ENCODE results near the gene CAP2. TPM values are rescaled to one million over a fixed set of nuclear protein-coding genes. Genes with fewer than 3 reads are reported as not detected.

Gene CAP2
- total RNA-seq, 1 donor = 49.7 TPM

GRCh38 chr6:17355404-17355774 is 38.0 kb upstream of the CAP2 start:
- no peak for TF ChIP-seq CTCF (IDR thresholded peaks at IDR 0.05; ENCODE audit: insufficient read depth, low read depth, low read length)
- no peak overlapping the region for H3K4me3 ChIP-seq (ENCODE audit: low read depth, low read length)
- DNase-seq (ENCODE audit: low read depth) = no peak

GRCh38 chr6:17358515-17358914 is 34.9 kb upstream of the CAP2 start:
- no peak for TF ChIP-seq CTCF (IDR thresholded peaks at IDR 0.05; ENCODE audit: insufficient read depth, low read depth, low read length)
- no peak overlapping the region for H3K4me3 ChIP-seq (ENCODE audit: low read depth, low read length)
- no peak for DNase-seq (ENCODE audit: low read depth)

GRCh38 chr6:17360564-17360963 is 32.8 kb upstream of the CAP2 start:
- DNase-seq (ENCODE audit: low read depth) = no peak
- TF ChIP-seq CTCF (IDR thresholded peaks at IDR 0.05; ENCODE audit: insufficient read depth, low read depth, low read length) = no peak

GRCh38 chr6:17361013-17361412 is 32.4 kb upstream of the CAP2 start:
- no peak for TF ChIP-seq CTCF (IDR thresholded peaks at IDR 0.05; ENCODE audit: insufficient read depth, low read depth, low read length)
- no peak for DNase-seq (ENCODE audit: low read depth)
- no peak overlapping the region for H3K4me3 ChIP-seq (ENCODE audit: low read depth, low read length)

More at GRCh38 chr6:17360564-17360963, 32.8 kb upstream of the CAP2 start:
- no peak overlapping the region for H3K4me3 ChIP-seq (ENCODE audit: low read depth, low read length)

GRCh38 chr6:17365961-17366360 is 27.4 kb upstream of the CAP2 start:
- no peak overlapping the region for H3K4me3 ChIP-seq (ENCODE audit: low read depth, low read length)
- TF ChIP-seq CTCF (IDR thresholded peaks at IDR 0.05; ENCODE audit: insufficient read depth, low read depth, low read length) = no peak
- no peak for DNase-seq (ENCODE audit: low read depth)

GRCh38 chr6:17367868-17368267 is 25.5 kb upstream of the CAP2 start:
- H3K4me3 ChIP-seq (ENCODE audit: low read depth, low read length) = no peak overlapping the region
- no peak for TF ChIP-seq CTCF (IDR thresholded peaks at IDR 0.05; ENCODE audit: insufficient read depth, low read depth, low read length)
- no peak for DNase-seq (ENCODE audit: low read depth)

- peak; percentile 22 for DNase-seq (ENCODE audit: low read depth)
- no peak overlapping the region for H3K4me3 ChIP-seq (ENCODE audit: low read depth, low read length)
- TF ChIP-seq CTCF (IDR thresholded peaks at IDR 0.05; ENCODE audit: insufficient read depth, low read depth, low read length) = no peak
Measured at GRCh38 chr6:17381424-17382147, 11.8 kb upstream of the CAP2 start.

Measured in fibroblast of villous mesenchyme (primary cell).